Body of pancreas (tissue), 4 donors: ENCODE measurements around the gene ACACB.

Experiments
- CTCF ChIP-seq, 7 experiments: fragments of 450-650 bp in 4 of 7; fragments of 200-600 bp in 3 of 7; sonication (generic) in 3 of 7; IDR thresholded peaks; one replicate each; pipeline ENCODE4 v1.5.1; 2016 to 2019; ENCODE audit warnings: antibody characterized with exemption in 7 of 7
- POLR2A ChIP-seq, 3 donors: fragments of 450-650 bp; IDR thresholded peaks; one replicate each; pipeline ENCODE4 v1.6.1; 2016; ENCODE audit warnings: antibody characterized with exemption in 3 of 3, mild to moderate bottlenecking in 2 of 3

- TF ChIP-seq CTCF (IDR thresholded peaks at IDR 0.05) (no peak), POLR2A (IDR thresholded peaks at IDR 0.05) (no peak)
Measured at GRCh38 chr12:109292342-109292711, 175.9 kb downstream of the ACACB start.
